ENCODE data around the gene BCKDHA.

- TF ChIP-seq CTCF (IDR thresholded peaks at IDR 0.05; ENCODE audit: borderline replicate concordance, extremely low read depth, low read length, poor library complexity, severe bottlenecking) (no peak), EZH2 (IDR thresholded peaks at IDR 0.05; ENCODE audit: borderline replicate concordance, low read depth, low read length, severe bottlenecking) (no peak)
These were observed 43.8 kb downstream of the BCKDHA start for GRCh38 chr19:41441321-41441945.
